Activated T-cell treated with anti-CD3 and anti-CD28 coated beads, Interleukin-2, amount 50 U/mL, for 1 hour (primary cell): ENCODE results near the gene HES4.
"Not testable (repeated sequence)": the region's sequence is repeated elsewhere in the genome, so short reads cannot be mapped to it uniquely, and the experiment has no call there.

Source experiments
- DNase-seq: peaks from one replicate; pipeline ENCODE4 v3.0.0-alpha.2; 2020

Gene HES4

GRCh38 chr1:1014799-1015681, 15.1 kb upstream of the HES4 start:
- peak; percentile 29 for DNase-seq

GRCh38 chr1:1013922-1014648, 14.2 kb upstream of the HES4 start:
- peak; percentile 52 for DNase-seq

DNA sequence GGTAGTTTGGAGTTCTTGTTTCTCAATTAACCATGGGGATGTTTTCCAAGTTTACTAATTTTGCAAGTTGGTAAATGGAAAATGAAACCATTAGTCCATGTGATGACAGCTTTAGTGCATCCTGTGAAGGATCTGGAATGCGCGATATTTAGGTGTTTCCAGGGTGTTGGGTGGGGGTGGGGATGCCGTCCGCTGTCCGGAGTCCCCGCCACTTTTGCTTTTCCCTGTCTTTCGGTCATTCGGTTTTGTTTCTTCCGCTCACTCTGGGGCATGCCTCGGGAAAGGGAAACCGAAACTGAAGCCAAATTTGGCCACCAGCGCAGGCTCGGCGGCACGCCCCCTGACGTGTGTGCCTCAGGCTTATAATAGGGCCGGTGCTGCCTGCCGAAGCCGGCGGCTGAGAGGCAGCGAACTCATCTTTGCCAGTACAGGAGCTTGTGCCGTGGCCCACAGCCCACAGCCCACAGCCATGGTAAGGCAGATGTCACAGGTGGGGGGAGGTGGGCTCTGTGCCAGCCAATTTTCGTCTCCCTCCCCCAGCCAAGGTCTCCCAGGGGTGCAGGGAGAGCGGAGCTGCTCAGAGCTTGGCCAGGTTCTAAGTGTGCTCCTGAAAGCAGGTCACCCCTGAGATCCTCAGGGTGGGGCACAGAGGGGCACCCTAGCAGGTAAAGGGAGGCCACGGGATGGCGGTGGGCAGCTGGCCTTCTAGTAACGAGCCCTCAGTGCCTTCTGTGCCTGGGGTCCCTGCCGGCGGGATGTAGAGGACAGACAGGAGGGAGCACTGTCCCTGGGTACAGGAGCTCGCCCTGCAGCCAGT, 13.4 kb upstream of the HES4 start, which contains the start of gene ISG15:
Gene ISG15 (plus strand): TSS at position 393 of the 817 bp plus-strand sequence. CDS start 77 bp downstream, at position 470.
- DNase-seq, result peak; percentile 88

DNA sequence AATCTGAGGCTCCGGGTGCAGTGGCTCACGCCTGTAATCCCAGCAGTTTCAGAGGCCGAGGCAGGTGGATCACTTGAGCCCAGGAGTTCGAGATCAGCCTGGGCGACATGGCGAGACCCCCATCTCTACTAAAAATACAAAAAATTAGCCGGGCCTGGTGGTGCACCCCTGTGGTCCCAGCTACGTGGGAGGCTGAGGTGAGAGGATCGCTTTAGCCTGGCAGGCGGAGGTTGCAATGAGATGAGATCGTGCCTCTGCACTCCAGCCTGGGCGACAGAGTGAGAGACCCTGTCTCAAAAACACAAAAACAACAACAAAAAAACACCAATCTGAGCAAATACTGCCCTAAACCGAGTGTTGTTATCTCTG, 12.8 kb upstream of the HES4 start:
- not testable (repeated sequence) for DNase-seq

- no peak for DNase-seq
Measured at GRCh38 chr1:1011396-1011949, 11.6 kb upstream of the HES4 start.

DNA sequence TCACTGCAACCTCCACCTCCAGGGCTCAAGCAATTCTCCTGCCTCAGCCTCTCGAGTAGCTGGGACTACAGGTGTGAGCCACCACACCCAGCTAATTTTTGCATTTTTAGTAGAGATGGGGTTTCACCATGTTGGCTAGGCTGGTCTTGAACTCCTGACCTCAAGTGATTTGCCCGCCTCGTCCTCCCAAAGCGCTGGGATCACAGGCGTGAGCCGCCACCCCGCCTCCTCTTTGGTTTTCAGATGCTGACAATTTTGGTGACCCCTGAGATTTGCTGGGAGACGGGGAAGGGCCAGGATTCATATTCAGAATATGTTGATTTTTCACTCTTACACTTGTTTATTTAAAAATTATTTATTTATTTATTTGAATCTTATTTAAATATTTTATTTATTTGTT, 10.2 kb upstream of the HES4 start:
- not testable (repeated sequence) for DNase-seq

DNA sequence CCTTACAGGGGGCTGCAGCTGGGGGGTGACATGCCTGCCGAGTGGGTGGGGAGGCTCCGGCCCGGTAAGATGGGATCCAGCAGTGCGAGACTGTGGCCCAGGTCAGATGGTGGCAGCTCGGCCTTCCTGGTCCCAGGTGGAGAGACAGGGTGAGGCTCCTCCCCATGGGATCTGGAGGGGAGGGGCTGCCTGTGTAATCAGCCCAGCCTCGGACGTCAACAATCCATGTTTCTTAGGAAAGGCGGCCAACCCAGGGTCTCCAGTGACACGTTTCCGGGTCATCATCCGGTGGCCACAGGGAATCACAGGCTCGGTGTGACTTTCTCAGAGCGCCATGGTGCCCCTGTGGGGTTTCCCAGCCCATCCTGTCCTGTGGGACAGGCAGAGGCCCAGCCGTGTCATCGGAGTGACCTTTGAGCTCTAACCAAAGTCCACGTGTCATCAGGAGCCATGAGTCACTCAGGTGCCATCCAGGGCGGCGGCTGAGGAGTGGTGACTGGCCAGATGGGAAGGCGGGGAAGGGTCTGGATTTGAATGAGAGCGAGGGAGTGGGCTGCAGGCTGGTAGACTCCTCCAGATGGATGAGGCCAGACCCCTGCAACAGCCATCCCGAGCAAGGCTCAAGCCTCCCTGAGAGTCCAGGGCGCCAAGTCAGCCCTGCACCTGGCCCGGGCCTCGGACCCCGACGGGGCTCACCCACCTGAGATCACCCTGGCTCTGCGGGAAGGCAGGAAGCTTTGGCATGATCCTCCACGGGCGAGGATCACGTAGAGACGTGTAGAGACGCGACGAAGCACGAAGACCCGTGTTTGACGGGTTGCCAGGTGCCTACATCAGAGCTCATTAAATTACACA, 6.6 kb upstream of the HES4 start:
- no peak for DNase-seq

- DNase-seq, result no peak
Measured at GRCh38 chr1:1005774-1006304, 5.9 kb upstream of the HES4 start.

DNA sequence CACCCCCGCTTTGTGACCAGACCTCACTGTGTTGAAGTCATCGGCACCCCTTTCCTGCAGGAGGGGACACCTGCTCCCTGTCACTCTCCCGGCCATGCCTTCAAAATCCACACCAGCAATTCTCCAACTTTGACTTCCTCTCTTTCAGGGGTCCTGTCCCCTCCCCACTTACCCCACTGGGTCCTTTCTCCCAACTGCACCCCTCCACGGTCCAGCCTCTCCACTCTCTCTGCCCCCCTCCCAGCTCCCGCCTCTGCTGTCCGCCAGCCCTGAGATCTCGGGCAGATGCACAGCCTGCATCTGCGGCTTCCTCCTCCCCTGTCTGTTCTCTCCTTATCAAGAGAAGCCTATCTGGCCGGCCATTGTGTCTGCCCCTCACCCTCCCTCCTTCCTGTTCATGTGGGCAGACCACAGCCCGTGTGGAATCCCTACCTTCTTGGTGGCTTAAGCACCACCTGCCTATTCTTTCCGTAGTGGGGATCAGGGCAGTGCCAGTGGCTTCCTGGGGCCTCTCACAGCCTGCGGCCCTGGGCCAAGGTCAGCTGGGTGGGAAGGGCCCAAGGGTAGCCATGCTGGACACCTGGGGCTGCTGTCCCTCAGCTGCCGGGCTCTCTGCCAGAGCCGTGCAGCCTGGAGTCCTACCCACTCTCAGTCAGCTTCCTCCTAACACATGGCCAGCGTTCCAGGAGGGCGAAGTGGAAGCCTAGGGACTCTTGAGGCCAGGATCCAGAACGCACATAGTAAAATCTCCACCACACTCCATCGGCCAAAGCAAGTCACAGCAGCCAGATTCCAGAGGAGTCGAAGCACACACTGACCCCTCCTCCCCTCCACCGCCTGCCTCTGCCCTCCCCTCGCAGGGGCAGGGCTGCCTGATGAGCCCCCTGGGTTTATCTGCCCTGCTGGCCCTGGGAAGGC, 5.1 kb upstream of the HES4 start:
- no peak for DNase-seq

GRCh38 chr1:1004420-1004779, 4.5 kb upstream of the HES4 start:
- no peak for DNase-seq

DNA sequence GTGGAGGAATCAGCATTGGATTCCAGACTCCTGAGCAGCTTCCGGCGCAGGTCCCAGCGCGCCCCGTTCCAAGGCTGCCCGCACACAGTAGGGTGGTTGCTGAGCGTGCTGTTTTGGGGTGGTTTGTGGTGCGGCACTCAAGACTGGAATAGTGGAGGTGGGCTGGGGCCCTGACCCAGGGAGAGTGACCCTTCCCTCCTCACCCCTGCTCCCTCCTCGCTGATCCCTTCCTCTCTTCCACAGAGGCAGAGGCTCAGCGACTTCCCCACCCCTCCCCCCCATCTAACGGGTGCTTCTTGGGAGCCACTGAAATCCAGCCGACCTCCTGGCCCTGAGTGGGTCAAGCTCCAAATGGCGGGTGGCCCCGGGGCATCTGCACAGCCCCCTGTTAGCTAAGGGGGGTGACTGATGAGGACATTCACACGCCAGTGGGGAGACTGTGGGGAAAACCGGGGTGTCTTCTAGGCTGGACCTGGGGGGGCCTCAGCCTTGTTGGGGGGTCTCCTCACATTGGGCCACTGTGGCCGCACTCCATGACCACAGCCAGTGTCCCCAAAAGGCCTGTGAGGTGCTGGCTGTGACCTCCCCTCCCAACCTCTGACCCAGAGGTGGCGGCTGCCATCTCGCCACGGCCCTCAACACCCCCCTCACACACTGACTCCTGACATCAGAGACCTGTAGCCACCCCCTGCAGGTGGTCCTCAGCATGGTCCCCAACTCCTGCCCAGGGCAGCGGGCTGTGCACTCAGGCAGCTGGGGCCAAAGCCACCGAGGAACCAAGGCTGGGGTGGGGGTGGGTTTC, 3.9 kb upstream of the HES4 start:
- no peak for DNase-seq

DNA sequence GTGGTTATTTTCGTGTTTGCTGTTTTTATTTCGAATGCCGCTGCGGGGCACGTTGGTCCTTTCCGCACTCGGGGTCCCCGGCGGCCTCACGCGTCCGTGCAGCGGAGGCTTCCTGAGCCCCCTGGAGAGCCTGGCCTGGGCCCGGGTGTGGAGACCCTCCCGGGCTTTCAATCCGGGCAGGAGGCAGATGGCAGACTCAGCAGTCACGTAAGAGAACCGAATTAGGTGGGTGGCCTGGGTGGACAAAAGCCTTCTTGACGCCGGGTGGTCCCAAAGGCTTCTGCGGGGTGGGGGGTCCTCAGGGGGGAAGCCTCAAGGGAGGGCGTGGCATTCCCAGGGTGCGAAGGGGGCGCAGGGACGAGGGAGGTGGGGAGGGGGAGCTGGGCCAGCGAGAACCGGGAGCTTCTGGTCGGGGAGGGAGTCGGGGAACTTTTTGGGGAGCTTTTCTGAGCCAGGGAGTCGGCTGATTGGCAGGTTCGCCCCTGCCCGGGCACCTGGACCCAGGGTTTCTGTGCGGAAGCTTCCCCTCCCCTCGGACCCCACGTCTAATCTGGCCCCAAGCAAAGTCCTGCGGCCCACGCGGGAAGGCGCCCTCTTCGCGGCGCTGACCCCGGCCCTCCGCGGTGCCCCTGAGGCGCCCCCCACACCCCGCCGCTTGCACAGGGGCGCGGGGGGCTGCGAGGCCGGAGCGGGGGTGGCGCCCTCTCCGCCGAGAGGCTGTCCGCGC, 1.3 kb upstream of the HES4 start:
- DNase-seq, result peak; percentile 38

DNA sequence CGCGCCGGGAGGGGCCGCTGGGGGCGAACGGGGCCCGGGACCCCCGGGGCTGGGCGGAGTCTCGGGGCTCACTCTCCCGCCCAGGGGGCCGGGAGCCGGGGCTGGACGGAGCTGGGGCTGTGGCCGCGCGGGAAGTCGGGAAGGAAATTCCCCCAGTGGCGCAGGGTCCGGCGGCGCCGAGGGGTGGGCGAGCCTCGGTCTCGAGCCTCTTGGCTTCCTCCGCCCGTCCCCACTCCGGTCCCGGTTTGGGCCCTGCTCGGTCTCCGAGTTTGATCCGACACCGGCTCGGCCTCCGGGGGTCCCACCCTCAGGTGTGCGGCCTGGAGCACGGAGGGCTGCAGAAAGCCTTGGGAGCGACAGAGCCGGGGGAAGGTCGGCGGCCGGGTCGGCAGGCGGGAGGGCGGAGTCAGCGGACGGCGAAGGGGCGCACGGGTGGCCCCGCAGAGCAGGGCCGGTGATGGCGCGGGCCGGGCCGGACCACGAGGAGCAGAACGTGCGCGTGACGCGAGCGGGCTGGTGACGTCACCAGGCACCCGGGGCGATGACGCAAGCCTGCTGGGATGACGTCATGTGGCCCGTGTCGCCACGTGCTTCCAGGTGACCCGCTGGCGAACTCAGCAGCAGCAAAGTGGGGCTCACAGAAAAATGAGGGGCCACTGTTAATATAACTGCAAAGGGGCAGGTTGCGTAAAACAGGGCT, 610 bp upstream of the HES4 start:
- peak; percentile 88 for DNase-seq

GRCh38 chr1:998995-999724, 737 bp downstream of the HES4 start:
- DNase-seq, result peak; percentile 62

GRCh38 chr1:998745-998994, 1.2 kb downstream of the HES4 start:
- no peak for DNase-seq

DNA sequence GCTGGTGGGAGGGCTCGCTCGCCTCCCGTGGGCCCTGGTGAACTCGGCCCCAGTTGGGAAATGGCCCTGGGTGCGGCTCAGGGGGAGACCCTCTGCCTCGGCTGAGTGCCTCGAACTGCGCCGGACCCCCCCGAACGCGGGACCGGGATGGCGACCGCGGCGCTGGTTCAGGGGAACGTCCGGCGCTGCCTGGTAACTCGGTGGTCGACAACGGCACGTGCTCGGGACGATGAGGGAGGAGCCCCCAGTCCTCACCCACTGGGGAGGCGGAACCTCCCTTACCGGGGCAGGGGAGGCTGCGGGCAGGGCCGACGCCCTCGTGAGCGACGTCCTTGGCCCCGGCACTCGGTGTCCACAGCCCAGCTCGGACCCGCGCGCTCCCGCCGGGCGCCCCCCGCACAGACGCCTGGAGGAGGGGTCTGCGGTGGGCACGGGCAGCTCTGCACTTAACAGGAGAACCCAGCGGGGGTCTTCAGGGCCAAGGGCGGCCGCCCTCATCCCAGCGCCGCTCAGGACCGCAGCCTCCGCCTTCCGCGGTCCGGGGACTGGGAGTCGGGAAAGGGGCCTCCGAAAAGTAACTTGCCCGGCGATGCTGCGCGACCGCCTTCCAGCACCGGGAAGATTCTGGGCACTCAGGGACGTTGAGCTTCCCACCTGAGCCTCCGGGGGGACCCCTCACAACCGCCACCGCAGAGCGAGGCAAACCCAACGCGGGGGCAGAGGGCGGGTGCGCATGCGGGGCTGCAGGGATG, 1.7 kb downstream of the HES4 start:
- no peak for DNase-seq

GRCh38 chr1:997713-997992, 2.2 kb downstream of the HES4 start:
- no peak for DNase-seq
